IMR-90 (cell line): ENCODE measurements around the gene CACNA1I. TPM values are rescaled to one million over a fixed set of nuclear protein-coding genes. Genes with fewer than 3 reads are reported as not detected.

Experiments
- ATAC-seq: fragments of 200-7000 bp; cut with Tn5 transposase; 2 replicates; pipeline ENCODE4 v1.9.1; 2020; ENCODE audit warnings: low read depth, mild to moderate bottlenecking, moderate library complexity
- BruUV-seq: library from RNA; stranded (reverse); fragments of 400-500 nt; replicated peaks from 2 replicates; lab custom pipeline; 2021; lab: Mats Ljungman, UMichigan
- CTCF ChIA-PET: fragments of 300-600 bp; formaldehyde crosslinking; extraction: SDS; loops from one replicate; lab custom pipeline; 2021; ENCODE audit warnings: antibody characterized with exemption; lab: Yijun Ruan, JAX
- POLR2A ChIA-PET: fragments of 300-600 bp; sonication (Branson Sonifier 250); formaldehyde crosslinking; loops from one replicate; lab custom pipeline; 2022; ENCODE audit warnings: antibody characterized with exemption; ENCODE audit not compliant: unreplicated experiment; lab: Charles Lee
- DNase-seq: peaks from one replicate; pipeline ENCODE4 v3.0.0; 2013
- H2AFZ ChIP-seq: replicated peaks from 2 replicates; pipeline ENCODE3; 2013; ENCODE audit warnings: low read length, mild to moderate bottlenecking; ENCODE audit not compliant: poor library complexity
- H2AK5ac ChIP-seq: 2 replicates; pipeline ENCODE4 v1.6.1; 2013; ENCODE audit warnings: low read depth, low read length, inconsistent platforms
- H2AK9ac ChIP-seq: replicated peaks from 2 replicates; pipeline ENCODE3; 2013; ENCODE audit warnings: mild to moderate bottlenecking, low read depth, low read length, moderate library complexity; ENCODE audit not compliant: poor library complexity
- H2BK120ac ChIP-seq: 2 replicates; pipeline ENCODE4 v1.6.1; 2013; ENCODE audit warnings: low read depth, low read length, inconsistent platforms
- H2BK15ac ChIP-seq: 3 replicates; pipeline ENCODE4 v1.6.1; 2013; ENCODE audit warnings: low read depth, low read length, inconsistent platforms
- H2BK20ac ChIP-seq: 2 replicates; pipeline ENCODE4 v1.6.1; 2013; ENCODE audit warnings: low read depth, mild to moderate bottlenecking, inconsistent platforms, low read length, moderate library complexity
- H2BK5ac ChIP-seq: 2 replicates; pipeline ENCODE4 v1.6.1; 2013; ENCODE audit warnings: mild to moderate bottlenecking, low read depth, low read length, inconsistent platforms; ENCODE audit not compliant: poor library complexity, severe bottlenecking
- H3K14ac ChIP-seq: replicated peaks from 2 replicates; pipeline ENCODE4 v1.6.1; 2013; ENCODE audit warnings: low read depth, low read length, inconsistent platforms
- H3K18ac ChIP-seq: 2 replicates; pipeline ENCODE4 v1.6.1; 2013; ENCODE audit warnings: low read depth, low read length, control low read depth
- H3K23ac ChIP-seq: 2 replicates; pipeline ENCODE4 v1.6.1; 2013; ENCODE audit warnings: low read depth, low read length, inconsistent platforms
- H3K27ac ChIP-seq: 2 replicates; pipeline ENCODE4 v1.5.1; 2013; ENCODE audit warnings: mild to moderate bottlenecking, control low read depth, low read length; ENCODE audit not compliant: insufficient read depth
- H3K27me3 ChIP-seq: 2 replicates; pipeline ENCODE4 v1.6.1; 2013; ENCODE audit warnings: low read length; ENCODE audit not compliant: control insufficient read depth, insufficient read depth
- H3K36me3 ChIP-seq: 2 replicates; pipeline ENCODE4 v1.6.1; 2013; ENCODE audit warnings: low read length, mixed read lengths; ENCODE audit not compliant: control insufficient read depth, insufficient read depth
- H3K4ac ChIP-seq: 2 replicates; pipeline ENCODE4 v1.6.1; 2013; ENCODE audit warnings: low read depth, low read length, inconsistent platforms
- H3K4me1 ChIP-seq: 2 replicates; pipeline ENCODE4 v1.6.1; 2013; ENCODE audit warnings: low read length, mixed read lengths; ENCODE audit not compliant: control insufficient read depth, insufficient read depth
- H3K4me2 ChIP-seq: 2 replicates; pipeline ENCODE4 v1.6.1; 2013; ENCODE audit warnings: low read depth, mild to moderate bottlenecking, control low read depth, low read length, moderate library complexity
- H3K4me3 ChIP-seq: 2 replicates; pipeline ENCODE4 v1.5.1; 2013; ENCODE audit warnings: low read depth, mild to moderate bottlenecking, control low read depth, low read length, moderate library complexity; ENCODE audit not compliant: insufficient read depth
- H3K56ac ChIP-seq: 2 replicates; pipeline ENCODE4 v1.6.1; 2013; ENCODE audit warnings: low read length, inconsistent platforms; ENCODE audit not compliant: insufficient read depth; ENCODE audit errors: extremely low read depth
- H3K79me1 ChIP-seq, 2 experiments: 2 replicates each; pipeline ENCODE4 v1.6.1; 2013; ENCODE audit warnings: low read length in 2 of 2, inconsistent platforms in 1 of 2, low read depth in 1 of 2
- H3K9ac ChIP-seq: 2 replicates; pipeline ENCODE4 v1.6.1; 2013; ENCODE audit warnings: low read depth, low read length, control low read depth
- H3K9me1 ChIP-seq: 2 replicates; pipeline ENCODE4 v1.6.1; 2013; ENCODE audit warnings: low read length, inconsistent platforms; ENCODE audit not compliant: insufficient read depth
- H3K9me3 ChIP-seq: 2 replicates; pipeline ENCODE4 v1.6.1; 2013; ENCODE audit warnings: low read length; ENCODE audit not compliant: control insufficient read depth, insufficient read depth
- H4K20me1 ChIP-seq: 2 replicates; pipeline ENCODE4 v1.6.1; 2013; ENCODE audit warnings: low read length, inconsistent platforms; ENCODE audit not compliant: insufficient read depth
- H4K5ac ChIP-seq: 2 replicates; pipeline ENCODE4 v1.6.1; 2013; ENCODE audit warnings: mild to moderate bottlenecking, low read depth, low read length, control low read depth
- H4K8ac ChIP-seq, 2 experiments: 2 replicates each; pipeline ENCODE4 v1.6.1; 2013; ENCODE audit warnings: low read depth in 2 of 2, low read length in 2 of 2, control low read depth in 1 of 2, inconsistent platforms in 1 of 2
- H4K91ac ChIP-seq: 2 replicates; pipeline ENCODE4 v1.6.1; 2013; ENCODE audit warnings: low read depth, low read length, inconsistent platforms; ENCODE audit not compliant: insufficient read depth
- FOS ChIP-seq: fragments of 150-350 bp; IDR thresholded peaks from 2 replicates; pipeline ENCODE4 v1.6.1; 2016; ENCODE audit warnings: low read depth, low read length
- MAFK ChIP-seq: IDR thresholded peaks from 2 replicates; pipeline ENCODE4 v1.6.1; 2012; ENCODE audit warnings: low read depth, low read length, improper control_type of control experiment
- NFE2L2 ChIP-seq: fragments of 150-350 bp; IDR thresholded peaks from 2 replicates; pipeline ENCODE4 v1.6.1; 2016; ENCODE audit warnings: low read depth, mild to moderate bottlenecking, low read length
- WGBS, 2 experiments: methylation state at CpG; one replicate each; pipeline versions ENCODE4 v1.1.5 to v1.1.7; 2013; ENCODE audit warnings: missing lambda C conversion rate in 2 of 2; ENCODE audit not compliant: insufficient read length in 1 of 2; ENCODE audit errors: extremely low coverage in 2 of 2; 5-methylcytosine and 5-hydroxymethylcytosine counted together
- dilution Hi-C: fragments of 300-500 bp; cut with HindIII; formaldehyde crosslinking; loops from one replicate; pipeline ENCODE4 v1.14.3; 2018; ENCODE audit warnings: low sequenced_read_pairs; ENCODE audit not compliant: unreplicated experiment
- in situ Hi-C: fragments of 300-500 bp; cut with MboI; formaldehyde crosslinking; loops from 3 replicates; pipeline ENCODE4 v1.14.3; 2019; ENCODE audit warnings: low sequenced_read_pairs, inconsistent platforms, mixed read lengths
- intact Hi-C: fragments of 100-400 bp; cut with micrococcal nuclease; formaldehyde crosslinking; loops from 2 replicates; pipeline ENCODE4 v1.10.0; 2022
- polyA plus RNA-seq, 3 experiments: library from polyadenylated mRNA; depleted of rRNA; stranded (reverse); fragments of >200 nt; gene quantifications; 2 replicates each; pipeline ENCODE4 v1.2.3, GENCODE V29; 2012; ENCODE audit warnings: low replicate concordance in 1 of 3
- total RNA-seq: library from RNA; depleted of rRNA; stranded (reverse); fragments of >200 nt; gene quantifications from 2 replicates; pipeline ENCODE4 v1.2.3, GENCODE V29; 2012

CACNA1I gene
- total and polyA plus RNA-seq, 2 of the 4 experiments (the other 2 are of a cell fraction) = under 0.01 to 0.02 TPM

DNA sequence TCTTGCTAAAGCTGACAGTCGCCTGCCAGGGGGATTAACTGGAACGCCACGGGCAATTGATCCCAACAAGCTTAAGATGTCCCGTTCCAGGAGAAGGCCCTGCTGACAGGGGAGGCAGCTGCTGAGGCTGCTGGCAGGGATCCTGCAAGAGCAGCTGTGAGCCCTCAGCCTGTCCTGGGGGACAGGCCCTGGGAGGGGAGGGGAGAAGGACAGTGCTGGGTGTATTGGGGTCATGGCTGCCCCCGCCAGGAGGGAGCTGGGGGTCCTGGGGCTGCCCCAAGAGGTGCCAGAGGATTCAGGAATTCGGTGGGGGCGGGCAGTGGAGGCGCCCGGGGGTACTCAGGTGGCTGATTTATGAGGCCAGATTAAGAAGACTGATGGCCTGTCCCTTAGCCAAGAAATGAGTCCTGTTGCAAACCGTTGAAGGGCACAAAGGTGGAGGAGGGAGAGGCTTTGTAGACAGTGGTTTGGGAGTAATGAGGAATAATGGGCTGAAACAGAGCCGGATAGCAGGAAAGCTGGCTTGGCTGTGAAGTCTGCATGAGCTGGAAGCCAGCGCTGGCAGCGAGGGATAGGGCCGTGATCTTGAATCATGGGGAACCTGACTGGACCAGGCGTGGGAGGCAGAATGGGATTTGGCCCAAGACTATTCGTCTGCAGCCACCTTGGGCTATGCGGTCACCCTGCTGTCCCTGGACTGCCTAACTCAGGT is 133.5 kb downstream of the CACNA1I start:
- Histone ChIP-seq H3K14ac (no peak overlapping the region), H3K23ac (no peak overlapping the region), H3K36me3 (no peaks in the 10 kb centered on the region), H4K5ac (no peak overlapping the region), H2BK15ac (no peak overlapping the region), H2BK20ac (no peak overlapping the region), H3K4me3 (no peak overlapping the region), H2AFZ (no peak overlapping the region), H2AK9ac (no peak overlapping the region), H3K9me3 (no peaks in the 10 kb centered on the region), H3K79me1 (no peaks in the 10 kb centered on the region), H3K27me3 (peaks cover 51% of the 10 kb centered on the region), H3K9ac (no peak overlapping the region), H4K8ac (no peak overlapping the region), H3K27ac (no peak overlapping the region), H3K4me1 (peaks cover 6% of the 10 kb centered on the region; the same call in 1 of the 2 replicates), H3K4ac (no peak overlapping the region), H4K91ac (no peak overlapping the region), H3K9me1 (no peaks in the 10 kb centered on the region), H2AK5ac (no peak overlapping the region), H2BK120ac (no peak overlapping the region), H4K20me1 (no peaks in the 10 kb centered on the region), H2BK5ac (no peak overlapping the region), H3K56ac (no peak overlapping the region), H3K18ac (no peak overlapping the region), H3K4me2 (no peak overlapping the region)
- no TSS peak for BruUV-seq
- ChIA-PET CTCF (no interaction called here), POLR2A (no interaction called here)
- in situ Hi-C loops (no loop called here), intact Hi-C loops (no loop called here), dilution Hi-C loops (no loop called here)
- TF ChIP-seq MAFK = no peak
- no peak for TF ChIP-seq FOS
- TF ChIP-seq NFE2L2 = no peak
- ATAC-seq (peak; percentile 75), DNase-seq (peak; percentile 23)
- 9% methylated on average over 12 of the region's 17 CpGs; no CpG with 5 or more reads in 1 of the 2 experiments for WGBS, 2 experiments
